DMS153 treated with DMSO at 0.1 percent for 48 hours (cell line): Measurements from ENCODE around the gene SNX25.
"Not testable (repeated sequence)": the region's sequence is repeated elsewhere in the genome, so short reads cannot be mapped to it uniquely, and the experiment has no call there.

ENCODE experiments used
- DNase-seq: peaks from one replicate; lab custom pipeline; 2025; ENCODE audit not compliant: unreplicated experiment; lab: John Stamatoyannopoulos, UW

SNX25 gene

DNA sequence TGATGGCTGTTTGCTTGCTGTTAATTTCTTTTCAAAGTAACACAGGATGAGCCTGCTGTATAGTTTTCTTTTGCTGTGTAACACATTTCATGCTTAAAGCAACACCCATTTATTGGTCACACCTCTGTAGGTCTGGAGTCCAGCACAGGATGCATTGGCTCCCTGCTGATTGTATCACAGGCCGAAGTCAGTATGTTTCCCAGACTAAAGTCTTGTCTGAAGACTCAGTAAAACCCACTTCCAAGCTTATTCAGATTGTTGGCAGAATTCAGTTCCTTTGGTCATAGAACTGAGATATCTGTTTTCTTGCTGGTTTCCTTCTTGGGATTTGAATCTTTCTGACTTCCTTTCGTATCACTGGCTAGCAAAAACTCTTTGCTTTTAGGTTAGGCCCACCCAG is 132.0 kb downstream of the SNX25 start:
- DNase-seq: no peak

DNA sequence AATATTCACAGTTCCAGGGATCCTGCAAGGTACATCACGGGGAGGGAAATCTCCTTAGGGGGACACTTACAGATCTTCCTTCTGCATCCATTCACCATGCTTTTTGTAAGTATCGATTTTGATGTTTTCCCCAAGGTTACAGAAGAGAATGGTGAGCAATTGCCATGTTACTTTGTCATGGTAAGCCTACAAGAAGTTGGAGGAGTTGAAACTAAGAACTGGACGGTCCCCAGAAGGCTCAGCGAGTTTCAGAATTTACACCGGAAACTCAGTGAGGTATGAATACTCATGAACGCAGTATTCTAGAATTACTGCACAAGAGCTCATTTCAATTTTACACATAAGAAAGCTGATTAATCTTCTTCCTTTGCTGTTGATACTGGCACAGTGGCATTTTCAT is 132.4 kb downstream of the SNX25 start:
- DNase-seq: no peak

DNA sequence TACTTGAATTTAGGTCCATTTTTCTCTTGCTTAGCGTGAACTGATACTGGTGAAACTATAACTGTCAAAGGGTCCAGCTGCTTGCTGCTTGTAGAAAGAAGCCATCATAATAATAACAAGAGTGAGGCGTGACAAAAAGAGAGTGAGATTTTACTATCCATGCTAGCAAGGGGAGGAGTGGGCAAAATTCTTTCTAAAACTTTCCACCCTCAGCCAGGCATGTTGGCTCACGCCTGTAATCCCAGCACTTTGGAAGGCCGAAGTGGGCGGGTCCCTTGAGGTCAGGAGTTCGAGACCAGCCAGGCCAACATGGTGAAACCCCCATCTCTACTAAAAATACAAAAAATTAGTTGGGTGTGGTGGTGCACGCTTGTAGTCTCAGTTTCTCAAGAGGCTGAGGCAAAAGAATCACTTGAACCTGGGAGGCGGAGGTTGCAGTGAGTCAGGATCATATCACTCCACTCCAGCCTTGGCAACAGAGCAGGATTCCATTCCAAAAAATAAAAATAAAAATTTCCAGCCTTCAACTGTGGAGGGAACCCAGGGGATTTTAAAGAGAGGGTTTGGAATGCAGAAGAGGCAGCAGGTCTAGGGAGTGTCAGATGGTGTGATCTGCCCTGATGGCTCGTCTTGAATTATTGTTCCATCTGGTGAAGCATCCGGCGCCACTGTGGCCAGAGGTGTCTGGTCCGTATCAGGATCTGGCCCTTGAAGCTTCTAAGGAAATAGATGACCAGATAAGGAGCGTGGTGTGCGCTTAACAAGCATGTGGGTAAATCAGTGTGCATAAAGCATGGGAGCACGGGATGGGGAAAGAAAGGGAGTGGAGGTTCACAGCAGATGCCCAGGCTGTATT is 134.6 kb downstream of the SNX25 start:
- no peak for DNase-seq

DNA sequence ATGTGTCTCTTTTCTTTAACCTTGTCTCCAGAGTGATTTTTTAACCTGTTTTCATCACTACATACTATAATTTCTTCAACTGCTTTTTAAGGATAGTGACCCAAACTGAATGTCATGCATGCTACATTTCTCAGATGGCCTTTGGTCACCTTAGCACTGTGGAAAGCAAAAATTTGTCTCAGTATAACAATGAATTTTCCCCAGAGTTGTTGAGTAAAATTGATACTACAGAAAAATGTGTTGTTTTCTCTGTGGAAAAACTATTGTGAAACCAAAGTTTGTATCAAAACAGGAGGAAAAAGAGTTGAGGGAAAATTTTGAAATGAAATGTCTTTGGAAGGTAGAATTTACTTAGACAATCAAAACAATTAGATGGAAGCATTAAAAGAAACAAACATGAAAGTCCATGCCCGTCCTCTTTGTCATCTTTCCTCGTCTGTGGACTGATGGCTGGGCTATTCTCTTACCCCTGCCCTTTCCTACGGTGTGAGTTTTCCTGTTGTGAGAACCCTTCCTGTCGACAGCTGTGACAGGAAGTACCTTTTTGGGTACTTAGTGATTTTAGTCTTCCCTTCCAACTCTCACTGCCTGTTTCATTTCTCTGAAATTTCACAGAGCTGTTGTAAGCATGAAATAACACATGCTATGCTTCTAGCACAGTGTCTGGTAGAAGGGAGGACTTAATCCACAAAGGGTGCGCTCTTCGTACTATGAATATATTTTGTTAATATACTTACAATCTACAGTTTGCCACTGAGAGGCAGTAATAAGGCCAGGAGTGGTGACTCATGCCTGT is 135.5 kb downstream of the SNX25 start:
- no peak for DNase-seq

DNA sequence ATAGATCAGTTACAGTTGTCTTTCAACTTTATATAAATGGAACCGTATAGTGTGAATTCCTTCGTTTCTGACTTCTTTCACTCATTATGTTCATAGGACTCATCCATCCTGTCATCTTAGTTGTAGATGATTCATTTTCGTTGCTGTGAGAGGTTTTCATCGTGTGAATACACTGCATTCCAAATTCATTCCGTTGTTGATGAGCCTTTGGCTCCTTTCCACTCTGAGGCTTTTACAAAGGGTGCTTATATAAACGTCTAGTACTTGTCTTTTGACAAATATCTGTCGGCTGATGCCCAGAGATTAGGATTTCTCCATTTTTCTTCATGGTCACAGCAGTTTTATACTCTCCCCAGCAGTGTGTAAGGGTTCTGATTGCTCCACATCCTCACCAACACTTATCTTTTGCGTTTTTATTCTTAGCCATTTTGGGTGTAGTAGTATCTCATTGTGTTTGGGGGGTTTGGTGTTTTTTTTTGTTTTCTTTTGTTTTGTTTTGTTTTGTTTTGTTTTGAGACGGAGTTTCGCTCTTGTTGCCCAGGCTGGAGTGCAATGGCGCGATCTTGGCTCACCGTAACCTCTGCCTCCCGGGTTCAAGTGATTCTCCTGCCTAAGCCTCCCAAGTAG is 137.7 kb downstream of the SNX25 start:
- DNase-seq: no peak

DNA sequence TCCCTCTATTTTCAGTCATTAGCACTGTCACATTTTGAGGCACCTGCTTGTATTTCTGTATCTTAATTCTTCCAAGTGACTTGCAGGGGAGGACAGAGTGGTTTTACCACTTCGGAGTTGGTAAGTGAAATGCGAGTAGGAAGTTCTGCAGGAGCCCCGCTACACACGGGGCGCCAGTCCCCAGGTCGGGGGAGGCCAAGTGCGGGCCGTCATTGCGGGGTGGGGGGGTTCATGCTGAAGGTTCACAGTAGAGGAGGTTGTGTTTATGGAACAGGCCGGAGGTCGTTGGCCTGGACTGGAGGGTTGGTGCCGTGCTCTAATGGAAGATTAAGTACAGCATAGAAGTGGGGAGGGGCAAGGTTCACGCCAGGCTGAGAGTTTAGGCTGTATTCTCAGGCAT is 142.3 kb downstream of the SNX25 start:
- DNase-seq: no peak

DNA sequence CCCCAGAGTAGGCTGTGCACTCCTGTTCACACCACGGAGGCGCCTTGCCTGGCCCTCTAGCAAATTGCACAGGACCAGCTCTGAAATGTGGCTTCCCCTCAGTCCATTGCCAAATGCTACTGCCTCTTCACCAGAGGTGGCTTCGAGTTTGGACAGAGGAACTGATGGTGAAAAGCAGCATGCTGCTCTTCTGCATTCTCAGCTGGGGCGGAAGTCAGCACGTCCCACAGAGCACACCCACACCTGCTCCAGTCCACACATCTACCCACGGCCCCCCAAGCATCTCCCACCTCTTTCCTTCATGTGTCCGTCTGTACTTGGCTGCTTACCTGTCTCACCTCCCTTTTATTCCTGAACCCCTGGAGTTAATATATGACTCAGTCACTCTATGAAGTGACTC is 142.8 kb downstream of the SNX25 start:
- no peak for DNase-seq

DNA sequence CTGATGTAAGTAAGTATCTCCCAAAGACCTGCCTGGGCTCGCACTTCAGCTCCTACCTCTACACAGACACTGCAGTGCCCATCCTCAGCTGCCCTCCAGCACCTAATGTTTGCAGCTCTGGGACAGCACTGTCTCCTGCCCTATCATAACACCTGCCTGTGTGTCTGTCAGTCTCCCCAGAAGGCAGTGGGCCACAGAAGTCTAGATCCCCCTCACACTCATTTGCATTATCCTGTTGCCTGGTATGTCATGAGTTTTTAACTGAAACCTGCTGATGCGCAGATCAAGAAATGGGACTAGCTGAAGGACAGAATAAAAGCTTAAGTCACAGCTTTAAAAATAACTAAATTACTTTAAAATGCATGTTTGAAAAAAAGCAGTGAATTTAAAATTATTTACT is 143.3 kb downstream of the SNX25 start:
- no peak for DNase-seq

DNA sequence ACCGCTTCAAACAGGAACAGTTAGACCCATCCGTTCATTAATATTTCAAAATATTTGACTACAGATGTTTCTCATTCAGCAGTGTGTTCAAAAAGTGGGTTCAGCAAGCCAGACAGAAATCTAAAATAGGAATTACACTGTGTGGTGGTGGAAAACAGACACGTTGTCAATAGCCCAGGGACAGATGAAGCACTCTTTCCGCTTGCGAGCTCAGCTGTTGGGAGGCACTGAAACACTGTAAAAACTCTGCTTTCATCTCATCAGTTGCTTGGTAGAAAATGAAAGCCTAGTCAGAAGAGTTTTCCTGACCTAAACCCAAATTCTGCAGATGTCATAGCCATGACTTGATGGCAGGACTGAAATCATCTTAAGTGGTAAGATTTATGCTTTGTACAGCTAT is 147.8 kb downstream of the SNX25 start:
- no peak for DNase-seq

DNA sequence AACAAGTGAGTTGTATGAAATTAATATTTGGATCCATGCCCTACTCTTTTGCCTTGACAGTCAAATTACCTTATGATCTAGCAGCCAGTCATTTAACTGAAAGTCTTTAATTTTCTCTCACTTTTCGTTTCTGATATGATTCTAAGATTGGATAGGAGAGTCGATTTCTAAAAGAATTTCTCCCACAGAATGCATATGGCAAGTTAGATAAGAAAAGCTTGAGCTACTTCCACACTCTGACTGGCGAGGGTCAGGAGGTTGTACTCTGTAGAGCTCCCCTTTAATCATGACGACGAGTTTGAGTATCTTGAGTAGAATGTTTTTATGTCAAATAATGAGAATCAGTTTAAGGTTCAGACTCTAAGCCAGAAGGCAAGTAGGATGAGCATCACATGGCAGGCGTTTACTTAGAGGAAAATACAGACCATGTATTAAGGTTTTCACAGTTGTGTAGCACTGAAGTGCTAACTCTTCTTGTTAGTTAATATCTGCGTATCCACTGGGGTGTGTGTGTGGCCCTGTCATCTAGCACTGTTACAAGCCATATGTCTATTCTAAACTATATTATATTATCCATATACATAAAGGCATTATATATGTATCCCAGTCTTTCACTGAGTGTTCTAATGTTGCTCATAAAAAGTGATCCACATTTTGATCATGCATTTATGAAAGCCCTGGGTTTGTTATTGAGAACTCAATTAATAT is 148.5 kb downstream of the SNX25 start:
- DNase-seq: no peak

DNA sequence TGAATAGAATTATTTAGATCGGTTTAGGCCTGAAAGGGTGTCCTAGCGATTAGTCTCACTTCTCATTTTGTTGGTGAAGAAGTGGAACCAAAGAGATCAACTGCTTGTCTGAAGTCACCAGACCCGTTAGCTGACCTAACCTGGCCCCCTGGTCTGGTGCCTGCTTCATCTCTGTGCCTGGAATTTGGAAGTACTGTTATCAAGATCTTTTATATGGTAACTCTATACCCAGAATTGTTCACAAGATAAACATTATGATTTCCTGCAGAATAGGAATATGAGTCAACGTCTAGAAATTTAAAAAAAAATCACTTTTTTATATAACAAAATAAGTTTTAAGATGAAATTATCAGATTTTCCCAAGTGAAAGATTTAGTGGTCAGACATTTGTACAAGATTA is 149.1 kb downstream of the SNX25 start:
- DNase-seq: no peak

DNA sequence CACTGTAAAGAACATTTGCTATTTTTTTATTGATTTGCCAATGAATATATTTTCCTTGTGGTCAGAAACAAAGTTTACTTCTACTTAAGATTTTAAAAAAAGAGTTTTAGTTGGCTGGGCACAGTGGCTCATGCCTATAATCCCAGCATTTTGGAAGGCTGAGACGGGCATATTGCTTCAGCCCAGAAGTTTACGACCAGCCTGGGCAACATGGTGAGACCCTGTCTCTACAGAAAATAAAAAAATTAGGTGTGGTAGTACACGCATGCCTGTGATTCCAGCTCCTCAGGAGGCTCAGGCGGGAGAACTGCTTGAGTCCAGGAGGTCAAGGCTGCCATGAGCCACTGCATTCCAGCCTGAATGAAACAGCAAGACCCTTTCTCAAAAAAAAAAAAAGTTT is 149.6 kb downstream of the SNX25 start:
- no peak for DNase-seq

DNA sequence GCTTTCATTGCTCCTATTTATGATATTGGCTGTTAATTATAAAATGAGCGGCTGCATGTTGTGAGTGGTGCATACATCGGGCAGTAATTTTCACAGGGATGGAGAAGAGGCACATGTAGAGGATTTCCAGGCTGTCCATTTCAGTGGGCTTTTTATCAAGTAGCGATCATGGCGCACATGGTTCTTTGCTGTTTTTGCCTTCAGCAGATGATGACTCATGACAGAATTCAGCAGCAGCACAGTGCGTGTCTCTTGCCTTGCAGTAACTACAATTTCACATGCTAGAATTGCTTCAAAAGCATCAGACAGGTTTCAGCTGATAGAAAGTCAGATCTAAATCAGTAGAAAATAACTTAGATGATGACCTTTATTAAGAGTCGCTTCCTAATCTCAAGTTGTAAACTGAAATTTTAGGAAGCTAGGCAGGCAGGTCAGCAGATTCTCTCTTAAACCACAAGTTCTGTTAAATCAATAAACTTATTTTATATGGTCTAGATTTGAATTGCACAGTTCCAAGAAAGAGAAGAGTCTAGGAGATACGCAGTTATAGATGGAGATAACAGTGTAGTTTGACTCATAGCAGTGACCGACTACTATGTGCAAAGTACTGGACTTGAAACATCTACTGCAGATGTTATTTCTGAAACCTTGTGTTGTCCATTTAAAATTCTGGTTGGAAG is 150.5 kb downstream of the SNX25 start:
- DNase-seq: no peak

DNA sequence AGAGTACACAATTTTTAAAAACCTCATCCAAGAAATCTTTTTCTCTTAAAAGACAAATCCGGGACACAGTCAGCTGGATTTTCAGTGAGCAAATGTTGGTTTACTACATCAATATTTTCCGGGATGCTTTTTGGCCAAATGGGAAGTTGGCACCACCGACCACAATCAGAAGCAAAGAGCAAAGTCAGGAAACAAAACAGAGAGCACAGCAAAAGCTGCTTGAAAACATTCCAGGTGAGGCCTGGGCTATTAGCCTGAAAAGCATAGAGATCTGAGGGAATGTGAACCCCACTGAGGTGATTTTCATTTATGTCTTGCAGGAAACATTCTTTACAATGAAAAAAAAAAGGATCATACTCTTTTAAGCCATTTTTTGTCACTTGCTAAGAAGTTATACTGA is 152.5 kb downstream of the SNX25 start:
- no peak for DNase-seq

DNA sequence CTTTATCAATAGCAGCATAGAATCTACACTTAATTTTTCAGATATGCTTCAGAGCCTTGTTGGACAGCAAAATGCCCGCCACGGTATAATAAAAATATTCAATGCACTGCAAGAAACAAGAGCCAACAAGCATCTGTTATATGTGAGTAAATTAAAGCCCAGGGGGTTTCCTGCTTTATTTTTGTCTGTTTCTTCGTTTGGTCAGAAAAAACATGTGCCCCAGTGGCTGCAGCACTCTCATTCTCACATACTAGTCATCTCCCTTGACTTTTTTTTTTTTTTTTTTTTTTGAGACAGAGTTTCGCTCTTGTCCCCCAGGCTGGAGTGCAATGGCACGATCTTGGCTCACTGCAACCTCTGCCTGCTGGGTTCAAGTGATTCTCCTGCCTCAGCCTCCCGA is 153.2 kb downstream of the SNX25 start:
- DNase-seq: not testable (repeated sequence)

DNA sequence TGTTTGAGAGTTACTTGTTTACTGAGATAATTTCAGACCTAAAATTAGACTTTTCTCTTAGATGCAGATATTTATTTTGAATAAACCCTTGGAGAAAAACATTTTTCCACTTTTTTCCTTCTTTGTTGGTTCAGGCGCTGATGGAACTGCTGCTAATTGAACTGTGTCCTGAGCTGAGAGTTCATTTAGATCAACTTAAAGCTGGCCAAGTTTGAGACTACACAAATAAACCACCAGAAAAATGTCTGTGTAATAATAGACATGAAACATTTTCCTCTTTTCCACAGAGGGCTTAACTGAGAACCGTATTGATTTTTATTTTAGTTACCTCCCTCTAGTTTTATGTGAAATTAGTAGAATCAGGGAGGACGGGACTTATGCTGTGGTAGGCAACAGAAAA is 153.9 kb downstream of the SNX25 start:
- DNase-seq: no peak

DNA sequence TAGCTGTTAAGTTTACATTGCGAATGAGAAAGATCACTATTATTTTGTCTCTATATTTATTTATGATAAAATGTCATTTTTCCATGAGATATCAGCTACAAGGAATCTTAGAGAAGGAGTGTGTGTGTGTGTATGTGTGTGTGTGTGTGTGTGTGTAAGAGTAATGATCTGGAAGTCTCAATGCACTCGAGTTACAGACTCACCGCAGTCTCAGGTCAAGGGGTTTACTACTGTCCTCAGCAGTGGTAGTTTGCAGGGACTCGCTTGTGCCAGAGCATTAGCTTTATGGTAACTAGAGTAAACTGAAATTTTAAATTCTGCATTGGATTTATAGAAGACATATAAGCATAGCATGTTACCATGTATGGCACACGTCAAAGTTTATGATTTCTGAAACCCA is 155.5 kb downstream of the SNX25 start:
- no peak for DNase-seq

DNA sequence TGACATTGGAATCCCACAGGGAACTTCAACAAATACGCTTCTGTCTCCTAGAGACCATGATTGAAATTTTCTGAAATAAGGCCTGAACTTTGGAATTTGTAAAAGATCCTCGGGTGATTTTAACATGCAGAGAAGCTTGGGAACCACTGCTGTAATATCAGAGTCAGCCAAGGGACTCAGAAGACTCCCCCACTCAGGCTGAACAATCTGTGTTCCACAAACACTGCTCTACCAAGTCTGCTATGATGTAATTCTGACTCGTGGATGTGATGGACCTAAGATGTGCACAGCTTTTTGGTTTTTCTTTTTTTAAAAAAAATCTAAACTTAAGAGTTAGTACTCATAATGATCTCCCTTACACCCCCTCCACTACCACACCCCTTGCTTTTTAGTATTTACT is 160.3 kb downstream of the SNX25 start:
- DNase-seq: no peak

DNA sequence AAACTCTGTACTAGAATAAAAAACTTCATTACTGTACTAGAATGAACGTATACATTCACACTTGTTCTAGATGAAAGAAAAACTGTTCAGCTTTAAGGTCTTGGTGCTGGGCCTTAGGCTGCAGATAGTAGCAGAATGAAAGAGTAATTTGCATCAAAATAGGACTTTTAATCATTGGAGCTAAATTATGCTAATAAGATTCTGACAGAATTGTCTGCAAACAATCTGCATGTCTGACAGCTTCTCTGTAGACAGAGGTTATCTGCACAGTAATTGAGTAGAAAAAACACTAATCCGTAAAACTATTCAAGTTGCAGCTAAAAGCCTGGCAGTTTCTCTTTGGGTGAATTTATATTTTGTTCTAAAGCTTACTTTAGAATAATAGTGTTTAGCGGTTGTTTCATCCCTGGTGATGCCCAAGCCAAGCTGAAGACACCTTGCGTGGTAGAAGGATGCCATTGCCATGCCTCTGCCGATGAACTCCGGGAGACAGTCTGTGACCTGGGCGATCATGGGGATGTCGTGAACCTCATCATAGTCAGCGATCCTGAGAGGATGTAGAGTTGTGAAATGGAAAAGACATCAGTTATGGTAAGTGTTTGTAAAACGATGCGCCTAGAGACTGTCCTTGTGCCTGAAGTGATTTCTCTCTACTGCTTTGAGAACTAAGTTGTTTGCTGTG is 161.0 kb downstream of the SNX25 start:
- no peak for DNase-seq

DNA sequence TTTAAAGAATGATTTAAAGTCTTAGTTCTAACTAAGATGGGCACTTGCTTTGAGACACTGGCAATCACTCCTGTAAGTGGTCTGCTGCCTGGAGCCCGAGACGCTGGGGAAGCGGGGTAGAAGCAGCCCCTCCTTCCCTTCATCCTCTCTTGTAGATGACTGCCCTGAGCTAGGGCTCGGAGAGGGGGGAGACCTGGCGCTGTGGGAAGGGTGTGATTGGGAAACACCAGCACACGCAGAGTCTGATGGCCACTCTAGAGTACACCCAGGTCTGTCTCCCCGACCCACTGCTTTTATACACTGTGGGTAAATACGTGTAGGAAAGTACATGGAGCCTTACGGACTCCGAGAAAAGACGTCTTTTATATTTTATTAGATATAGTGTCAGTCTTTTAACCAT is 162.3 kb downstream of the SNX25 start:
- DNase-seq: no peak
